ENCODE results near the gene GPC6.

DNA sequence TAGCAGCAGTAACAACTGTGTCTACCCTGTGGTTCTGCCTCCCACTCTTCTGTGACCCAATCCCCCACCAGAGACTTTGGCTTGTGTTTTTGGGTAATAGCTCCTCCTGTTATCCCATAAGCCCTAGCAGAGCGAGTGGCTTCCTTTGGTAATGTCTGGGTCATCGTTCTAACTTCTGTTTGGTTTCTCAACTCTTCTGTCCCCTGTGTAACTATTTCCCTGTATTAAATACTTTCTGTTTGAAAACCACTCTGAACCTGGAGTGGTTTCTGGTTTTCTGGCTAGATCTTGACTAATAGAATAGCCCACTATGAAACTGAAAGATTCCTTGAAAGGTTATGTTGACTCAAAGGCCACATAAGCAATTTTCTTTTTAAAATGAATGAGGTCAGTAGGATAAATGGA is 902.9 kb downstream of the GPC6 start:
- TF ChIP-seq, protein P1, sequence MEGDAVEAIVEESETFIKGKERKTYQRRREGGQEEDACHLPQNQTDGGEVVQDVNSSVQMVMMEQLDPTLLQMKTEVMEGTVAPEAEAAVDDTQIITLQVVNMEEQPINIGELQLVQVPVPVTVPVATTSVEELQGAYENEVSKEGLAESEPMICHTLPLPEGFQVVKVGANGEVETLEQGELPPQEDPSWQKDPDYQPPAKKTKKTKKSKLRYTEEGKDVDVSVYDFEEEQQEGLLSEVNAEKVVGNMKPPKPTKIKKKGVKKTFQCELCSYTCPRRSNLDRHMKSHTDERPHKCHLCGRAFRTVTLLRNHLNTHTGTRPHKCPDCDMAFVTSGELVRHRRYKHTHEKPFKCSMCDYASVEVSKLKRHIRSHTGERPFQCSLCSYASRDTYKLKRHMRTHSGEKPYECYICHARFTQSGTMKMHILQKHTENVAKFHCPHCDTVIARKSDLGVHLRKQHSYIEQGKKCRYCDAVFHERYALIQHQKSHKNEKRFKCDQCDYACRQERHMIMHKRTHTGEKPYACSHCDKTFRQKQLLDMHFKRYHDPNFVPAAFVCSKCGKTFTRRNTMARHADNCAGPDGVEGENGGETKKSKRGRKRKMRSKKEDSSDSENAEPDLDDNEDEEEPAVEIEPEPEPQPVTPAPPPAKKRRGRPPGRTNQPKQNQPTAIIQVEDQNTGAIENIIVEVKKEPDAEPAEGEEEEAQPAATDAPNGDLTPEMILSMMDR (IDR thresholded peaks at IDR 0.05) = no peak
- TF ChIP-seq POLR2A (IDR thresholded peaks at IDR 0.05) = no peak
- TF ChIP-seq POLR2AphosphoS5 (IDR thresholded peaks at IDR 0.05) = no peak
- TF ChIP-seq EP300 (IDR thresholded peaks at IDR 0.05) = no peak

Measured in suprapubic skin (tissue), 4 donors.